ENCODE measurements around the gene VPS50.
"Not testable (repeated sequence)": the region's sequence is repeated elsewhere in the genome, so short reads cannot be mapped to it uniquely, and the experiment has no call there.

Gene VPS50

GRCh38 chr7:93326291-93326690, 94.1 kb downstream of the VPS50 start:
- H3K27me3 ChIP-seq (ENCODE audit: control insufficient read depth, insufficient read depth, low read length, poor library complexity, severe bottlenecking); H3K4me3 ChIP-seq (ENCODE audit: insufficient read depth, low read depth, low read length); H3K27ac ChIP-seq (ENCODE audit: insufficient read depth, low read depth, low read length, poor library complexity, severe bottlenecking); H3K9me3 ChIP-seq (ENCODE audit: control insufficient read depth, low read length); H3K36me3 ChIP-seq (ENCODE audit: control insufficient read depth, insufficient read depth, low read length); H3K4me1 ChIP-seq (ENCODE audit: control insufficient read depth, insufficient read depth, low read length): not testable (repeated sequence)
- WGBS, 2 experiments = 100% methylated on average over 1 of the region's 2 CpGs; no CpG with 5 or more reads in 1 of the 2 experiments

- H3K4me3 ChIP-seq (ENCODE audit: insufficient read depth, low read depth, low read length) = no peak overlapping the region
- 95 to 96% methylated on average over 2 of the region's 3 CpGs for WGBS, 2 experiments
- no peaks in the 10 kb centered on the region for H3K36me3 ChIP-seq (ENCODE audit: control insufficient read depth, insufficient read depth, low read length)
- H3K27me3 ChIP-seq (ENCODE audit: control insufficient read depth, insufficient read depth, low read length, poor library complexity, severe bottlenecking) = no peaks in the 10 kb centered on the region
- no peaks in the 10 kb centered on the region for H3K9me3 ChIP-seq (ENCODE audit: control insufficient read depth, low read length)
- H3K4me1 ChIP-seq (ENCODE audit: control insufficient read depth, insufficient read depth, low read length) = no peaks in the 10 kb centered on the region
- H3K27ac ChIP-seq (ENCODE audit: insufficient read depth, low read depth, low read length, poor library complexity, severe bottlenecking) = no peak overlapping the region
These were observed 95.0 kb downstream of the VPS50 start for GRCh38 chr7:93327006-93327633.

GRCh38 chr7:93331706-93332105, 99.5 kb downstream of the VPS50 start:
- Histone ChIP-seq H3K4me3 (ENCODE audit: insufficient read depth, low read depth, low read length) (no peak overlapping the region), H3K9me3 (ENCODE audit: control insufficient read depth, low read length) (no peaks in the 10 kb centered on the region), H3K27ac (ENCODE audit: insufficient read depth, low read depth, low read length, poor library complexity, severe bottlenecking) (no peak overlapping the region), H3K27me3 (ENCODE audit: control insufficient read depth, insufficient read depth, low read length, poor library complexity, severe bottlenecking) (no peaks in the 10 kb centered on the region), H3K4me1 (ENCODE audit: control insufficient read depth, insufficient read depth, low read length) (peaks cover 4% of the 10 kb centered on the region), H3K36me3 (ENCODE audit: control insufficient read depth, insufficient read depth, low read length) (no peaks in the 10 kb centered on the region)
- 82 to 88% methylated on average over 3 of the region's 3 CpGs for WGBS, 2 experiments

- Histone ChIP-seq H3K27ac (ENCODE audit: insufficient read depth, low read depth, low read length, poor library complexity, severe bottlenecking) (no peak overlapping the region), H3K27me3 (ENCODE audit: control insufficient read depth, insufficient read depth, low read length, poor library complexity, severe bottlenecking) (no peaks in the 10 kb centered on the region), H3K4me3 (ENCODE audit: insufficient read depth, low read depth, low read length) (no peak overlapping the region), H3K36me3 (ENCODE audit: control insufficient read depth, insufficient read depth, low read length) (no peaks in the 10 kb centered on the region), H3K9me3 (ENCODE audit: control insufficient read depth, low read length) (no peaks in the 10 kb centered on the region), H3K4me1 (ENCODE audit: control insufficient read depth, insufficient read depth, low read length) (peaks cover 5% of the 10 kb centered on the region)
- 57 to 90% methylated on average over 1 to 2 of the region's 2 CpGs for WGBS, 2 experiments
These were observed 100.0 kb downstream of the VPS50 start for GRCh38 chr7:93332172-93332571.

- no peaks in the 10 kb centered on the region for H3K9me3 ChIP-seq (ENCODE audit: control insufficient read depth, low read length)
- peak overlapping the region; percentile 79 for H3K27ac ChIP-seq (ENCODE audit: insufficient read depth, low read depth, low read length, poor library complexity, severe bottlenecking)
- 40% methylated on average over 2 of the region's 2 CpGs; no CpG with 5 or more reads in 1 of the 2 experiments for WGBS, 2 experiments
- H3K4me3 ChIP-seq (ENCODE audit: insufficient read depth, low read depth, low read length) = no peak overlapping the region
- no peaks in the 10 kb centered on the region for H3K36me3 ChIP-seq (ENCODE audit: control insufficient read depth, insufficient read depth, low read length)
- no peaks in the 10 kb centered on the region for H3K27me3 ChIP-seq (ENCODE audit: control insufficient read depth, insufficient read depth, low read length, poor library complexity, severe bottlenecking)
- H3K4me1 ChIP-seq (ENCODE audit: control insufficient read depth, insufficient read depth, low read length) = peaks cover 5% of the 10 kb centered on the region
These were observed 104.9 kb downstream of the VPS50 start for GRCh38 chr7:93337052-93337451.

GRCh38 chr7:93342178-93342577, 110.0 kb downstream of the VPS50 start:
- WGBS, 2 experiments = 86 to 89% methylated on average over 13 of the region's 13 CpGs
- not testable (repeated sequence) for H3K36me3 ChIP-seq (ENCODE audit: control insufficient read depth, insufficient read depth, low read length); H3K27me3 ChIP-seq (ENCODE audit: control insufficient read depth, insufficient read depth, low read length, poor library complexity, severe bottlenecking); H3K9me3 ChIP-seq (ENCODE audit: control insufficient read depth, low read length); H3K27ac ChIP-seq (ENCODE audit: insufficient read depth, low read depth, low read length, poor library complexity, severe bottlenecking); H3K4me1 ChIP-seq (ENCODE audit: control insufficient read depth, insufficient read depth, low read length); H3K4me3 ChIP-seq (ENCODE audit: insufficient read depth, low read depth, low read length)

GRCh38 chr7:93350338-93350737, 118.2 kb downstream of the VPS50 start:
- Histone ChIP-seq H3K4me3 (ENCODE audit: insufficient read depth, low read depth, low read length) (no peak overlapping the region), H3K27me3 (ENCODE audit: control insufficient read depth, insufficient read depth, low read length, poor library complexity, severe bottlenecking) (no peaks in the 10 kb centered on the region), H3K36me3 (ENCODE audit: control insufficient read depth, insufficient read depth, low read length) (no peaks in the 10 kb centered on the region), H3K27ac (ENCODE audit: insufficient read depth, low read depth, low read length, poor library complexity, severe bottlenecking) (no peak overlapping the region), H3K9me3 (ENCODE audit: control insufficient read depth, low read length) (no peaks in the 10 kb centered on the region), H3K4me1 (ENCODE audit: control insufficient read depth, insufficient read depth, low read length) (no peaks in the 10 kb centered on the region)
- WGBS, 2 experiments = 84 to 96% methylated on average over 2 of the region's 2 CpGs

- Histone ChIP-seq H3K4me3 (ENCODE audit: insufficient read depth, low read depth, low read length) (no peak overlapping the region), H3K4me1 (ENCODE audit: control insufficient read depth, insufficient read depth, low read length) (no peaks in the 10 kb centered on the region), H3K36me3 (ENCODE audit: control insufficient read depth, insufficient read depth, low read length) (no peaks in the 10 kb centered on the region), H3K27ac (ENCODE audit: insufficient read depth, low read depth, low read length, poor library complexity, severe bottlenecking) (no peak overlapping the region), H3K9me3 (ENCODE audit: control insufficient read depth, low read length) (no peaks in the 10 kb centered on the region), H3K27me3 (ENCODE audit: control insufficient read depth, insufficient read depth, low read length, poor library complexity, severe bottlenecking) (no peaks in the 10 kb centered on the region)
- 100% methylated on average over 2 of the region's 2 CpGs; no CpG with 5 or more reads in 1 of the 2 experiments for WGBS, 2 experiments
These were observed 120.7 kb downstream of the VPS50 start for GRCh38 chr7:93352881-93353280.

GRCh38 chr7:93354815-93355214, 122.6 kb downstream of the VPS50 start:
- H3K27ac ChIP-seq (ENCODE audit: insufficient read depth, low read depth, low read length, poor library complexity, severe bottlenecking) = no peak overlapping the region
- 79 to 100% methylated on average over 3 of the region's 4 CpGs for WGBS, 2 experiments
- no peaks in the 10 kb centered on the region for H3K4me1 ChIP-seq (ENCODE audit: control insufficient read depth, insufficient read depth, low read length)
- no peak overlapping the region for H3K4me3 ChIP-seq (ENCODE audit: insufficient read depth, low read depth, low read length)
- no peaks in the 10 kb centered on the region for H3K27me3 ChIP-seq (ENCODE audit: control insufficient read depth, insufficient read depth, low read length, poor library complexity, severe bottlenecking)
- H3K9me3 ChIP-seq (ENCODE audit: control insufficient read depth, low read length) = no peaks in the 10 kb centered on the region
- no peaks in the 10 kb centered on the region for H3K36me3 ChIP-seq (ENCODE audit: control insufficient read depth, insufficient read depth, low read length)

GRCh38 chr7:93359520-93360198, 127.5 kb downstream of the VPS50 start:
- H3K27ac ChIP-seq (ENCODE audit: insufficient read depth, low read depth, low read length, poor library complexity, severe bottlenecking) = no peak overlapping the region
- no peak overlapping the region for H3K4me3 ChIP-seq (ENCODE audit: insufficient read depth, low read depth, low read length)
- no peaks in the 10 kb centered on the region for H3K36me3 ChIP-seq (ENCODE audit: control insufficient read depth, insufficient read depth, low read length)
- H3K27me3 ChIP-seq (ENCODE audit: control insufficient read depth, insufficient read depth, low read length, poor library complexity, severe bottlenecking) = no peaks in the 10 kb centered on the region
- no peaks in the 10 kb centered on the region for H3K9me3 ChIP-seq (ENCODE audit: control insufficient read depth, low read length)
- 95 to 100% methylated on average over 2 of the region's 2 CpGs for WGBS, 2 experiments
- H3K4me1 ChIP-seq (ENCODE audit: control insufficient read depth, insufficient read depth, low read length) = no peaks in the 10 kb centered on the region
